NCI-H146 treated with DMSO at 0.1 percent for 48 hours (cell line): ENCODE data around the gene CA9.

Source experiments
- DNase-seq: peaks from one replicate; lab custom pipeline; 2025; ENCODE audit not compliant: unreplicated experiment; lab: John Stamatoyannopoulos, UW

Gene CA9

DNA sequence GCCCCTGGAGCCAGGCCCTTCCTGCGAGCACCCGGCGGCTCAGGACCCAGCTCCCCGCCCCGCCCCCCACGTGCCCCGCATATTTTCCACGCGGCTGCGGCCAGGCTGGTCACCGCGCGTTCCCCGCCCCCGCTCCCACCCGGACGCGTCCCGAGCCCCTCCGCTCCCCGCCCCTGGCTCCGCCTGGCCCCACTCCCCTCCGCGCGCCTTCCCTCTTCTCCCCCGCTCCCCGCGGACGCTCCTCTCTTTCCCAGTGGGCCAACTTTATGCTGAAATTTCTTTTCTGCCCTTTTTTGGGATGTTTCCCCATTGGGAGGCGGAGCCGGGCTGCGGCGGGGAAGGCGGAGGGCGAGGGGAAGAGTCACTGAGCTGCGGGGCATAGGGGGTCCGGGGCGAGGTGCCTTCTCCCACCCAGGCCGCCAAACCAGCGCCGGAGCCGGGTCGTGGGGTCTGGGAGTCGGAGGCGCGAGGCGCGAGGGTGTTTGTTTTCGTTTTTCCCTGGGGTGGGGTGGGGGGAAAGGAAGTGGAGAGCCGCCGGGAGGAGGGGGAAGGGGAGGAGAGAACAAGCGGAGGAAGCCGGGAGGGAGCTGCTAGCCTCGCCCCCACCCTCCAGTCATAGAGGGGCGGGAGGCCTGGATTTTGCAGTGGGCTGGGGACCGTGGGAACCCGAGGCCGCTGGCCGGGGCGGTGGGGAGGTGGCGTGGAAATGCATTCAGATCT is 17.0 kb downstream of the CA9 start:
- DNase-seq: no peak

DNA sequence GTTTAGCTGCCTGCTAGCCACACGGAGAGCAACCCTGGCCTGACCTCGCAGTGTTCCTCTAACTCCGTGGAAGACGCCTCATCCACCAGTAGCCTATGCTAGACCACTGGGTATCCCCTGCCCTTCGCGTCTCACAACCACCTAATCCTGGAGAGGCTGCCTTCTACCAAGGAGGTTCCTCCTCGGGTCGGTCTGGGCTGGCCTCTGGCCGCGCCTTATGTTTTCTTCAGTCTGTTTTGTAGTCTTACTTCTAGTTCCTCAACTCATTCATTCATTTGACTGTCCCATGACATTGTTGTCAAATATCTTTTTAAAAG is 17.6 kb downstream of the CA9 start:
- no peak for DNase-seq

DNA sequence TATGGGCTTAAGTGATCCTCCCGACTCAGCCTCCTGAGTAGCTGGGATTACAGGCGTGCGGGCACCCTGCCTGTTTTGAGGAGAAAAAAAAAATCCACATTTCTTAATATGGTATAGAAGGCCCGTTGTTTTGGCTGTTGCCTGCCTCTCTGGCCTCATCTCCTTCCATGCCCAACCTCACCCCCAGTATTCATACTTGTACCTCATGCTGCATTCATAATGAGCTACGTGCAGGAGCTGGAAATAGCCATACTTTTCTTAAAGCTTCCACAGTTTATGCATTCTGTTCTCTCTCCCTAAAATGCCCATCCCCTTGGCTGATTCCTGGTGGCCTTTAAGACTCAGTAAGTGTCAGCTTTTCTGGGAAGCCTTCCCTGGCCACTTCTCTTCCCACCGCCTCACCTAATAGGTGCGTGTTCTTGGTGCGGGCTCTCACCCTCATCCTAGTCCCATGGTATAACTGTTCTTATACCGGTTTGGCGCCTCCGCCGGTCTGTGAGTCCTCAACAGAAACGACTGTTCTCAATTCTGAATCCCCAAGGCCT is 18.1 kb downstream of the CA9 start:
- DNase-seq: no peak

DNA sequence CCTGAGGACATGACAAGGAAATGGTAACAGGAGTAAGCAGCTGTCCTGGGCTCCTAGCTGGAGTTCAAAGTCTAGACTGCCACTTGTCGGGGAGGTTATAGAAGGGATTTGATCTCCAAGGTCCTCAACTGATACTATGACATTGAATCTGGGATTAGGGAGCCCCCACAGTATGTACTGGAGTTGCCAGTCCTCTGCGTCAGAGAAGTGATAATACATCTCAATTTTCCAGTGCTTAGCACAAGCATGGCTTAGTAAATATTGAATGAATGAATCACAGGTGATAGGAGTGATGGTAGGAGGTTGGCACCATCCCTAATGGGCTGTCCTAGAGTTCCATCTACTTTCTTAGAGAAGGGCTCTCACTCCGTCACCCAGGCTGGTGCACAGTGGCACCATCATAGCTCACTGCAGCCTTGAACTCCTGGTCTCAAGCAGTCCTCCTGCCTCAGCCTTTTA is 22.2 kb downstream of the CA9 start:
- no peak for DNase-seq

DNA sequence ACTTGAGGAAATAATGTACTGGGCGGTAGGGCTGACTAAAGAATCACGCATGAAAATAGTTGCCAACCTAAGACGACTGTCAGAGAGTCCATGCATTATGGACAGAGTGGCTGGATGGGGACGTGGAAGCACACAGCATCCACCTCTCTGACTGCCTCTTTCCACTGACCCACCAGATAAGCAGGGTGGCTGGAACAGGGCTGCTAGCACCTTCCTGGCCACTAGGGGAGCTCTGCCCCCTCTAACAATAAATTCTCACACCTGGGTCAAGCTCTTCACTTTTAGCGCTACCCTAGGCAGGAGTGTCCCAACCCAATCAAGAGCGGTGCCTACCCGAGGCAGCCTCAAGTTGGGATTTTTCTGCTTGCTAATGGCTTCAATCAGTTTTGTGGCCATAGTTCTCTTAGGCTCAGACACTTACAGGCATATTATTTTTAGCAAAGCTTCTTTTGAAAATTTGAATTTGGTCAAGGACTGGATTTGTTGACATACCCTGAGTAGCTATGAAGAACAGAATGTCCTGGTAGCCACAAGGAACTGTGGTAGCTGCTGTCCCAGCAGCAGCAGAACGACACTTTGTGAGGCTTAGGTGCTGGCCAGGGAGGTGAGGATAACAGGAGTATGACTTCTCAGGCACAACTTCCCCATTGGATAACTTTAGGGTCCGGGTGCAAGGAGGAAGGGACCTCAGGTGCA is 22.9 kb downstream of the CA9 start:
- DNase-seq: peak; percentile 23

DNA sequence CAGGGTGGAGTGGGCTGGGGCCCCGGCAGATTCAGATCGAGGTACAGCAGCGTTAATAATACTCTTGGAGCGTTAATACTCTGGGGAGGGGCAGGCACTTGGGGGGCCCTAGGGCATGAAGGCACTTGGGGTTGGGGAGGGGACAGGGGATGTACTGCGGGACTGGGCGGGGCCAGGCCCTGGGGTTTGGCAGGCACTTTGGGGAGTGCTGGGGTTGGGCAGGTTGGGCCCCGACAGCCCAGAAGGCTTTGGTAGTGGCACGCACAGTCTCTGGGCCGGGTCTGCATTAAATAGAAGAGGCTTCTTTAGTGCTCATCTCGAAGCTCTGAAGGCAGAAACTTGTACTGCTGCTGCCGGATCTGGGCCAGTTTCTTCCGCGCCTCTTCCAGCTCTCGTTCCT is 23.8 kb downstream of the CA9 start:
- no peak for DNase-seq

DNA sequence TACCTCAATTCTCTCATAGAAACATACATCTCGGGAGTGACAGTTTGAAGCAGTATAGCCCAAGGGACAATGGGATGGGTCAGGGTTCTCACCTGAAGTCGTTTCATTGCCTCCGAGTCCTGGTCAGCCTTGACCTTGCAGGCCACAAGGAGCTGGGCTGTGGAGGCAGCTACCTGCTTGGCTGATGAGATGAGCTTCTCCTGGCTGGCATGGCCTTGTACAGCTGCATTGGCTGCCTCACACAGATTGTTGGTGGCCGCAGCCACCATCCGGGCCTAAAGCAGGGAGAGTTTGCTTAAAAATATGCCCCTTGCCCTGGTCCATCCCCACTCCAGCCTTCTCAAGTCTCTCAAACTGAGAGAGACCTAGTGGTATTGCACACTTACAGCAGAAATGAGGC is 24.5 kb downstream of the CA9 start:
- DNase-seq: no peak

DNA sequence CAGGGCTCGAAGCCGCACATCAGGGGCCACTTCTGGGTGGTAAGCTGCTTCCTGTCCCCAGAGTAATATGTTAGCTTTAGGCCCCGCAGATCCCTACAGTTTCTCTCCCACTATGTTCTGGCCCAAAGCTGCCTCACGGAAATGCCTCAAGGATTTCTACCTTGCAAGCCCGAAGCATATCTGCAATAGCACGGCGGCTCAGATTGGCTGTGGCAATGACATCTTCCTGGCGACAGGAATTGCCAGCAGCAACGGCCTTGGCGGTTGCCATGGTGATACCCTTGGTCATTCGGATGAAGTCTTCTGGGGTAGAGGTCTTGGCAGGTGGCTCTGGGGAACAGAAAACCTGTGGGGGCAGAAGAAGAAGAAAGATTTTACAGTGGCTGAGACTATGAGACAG is 26.3 kb downstream of the CA9 start:
- no peak for DNase-seq

DNA sequence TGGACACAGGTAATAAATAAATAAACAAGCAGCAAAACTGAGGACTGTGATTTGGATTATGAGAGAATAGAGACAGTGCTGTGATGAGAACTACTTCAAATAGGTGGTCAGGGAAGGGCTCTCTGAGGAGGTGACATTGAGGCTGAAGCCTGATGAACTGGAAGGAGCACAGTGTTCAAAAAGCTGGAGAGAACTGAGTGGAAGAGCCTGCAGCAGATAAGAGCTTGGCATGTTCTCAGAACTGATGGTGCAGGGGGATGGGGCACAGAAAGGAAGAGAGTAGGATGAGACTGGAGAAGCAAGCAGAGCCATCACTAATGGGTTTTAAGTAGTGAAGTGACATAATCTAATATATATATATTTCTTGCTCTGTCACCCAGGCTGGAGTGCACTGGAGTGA is 27.2 kb downstream of the CA9 start:
- DNase-seq: no peak

DNA sequence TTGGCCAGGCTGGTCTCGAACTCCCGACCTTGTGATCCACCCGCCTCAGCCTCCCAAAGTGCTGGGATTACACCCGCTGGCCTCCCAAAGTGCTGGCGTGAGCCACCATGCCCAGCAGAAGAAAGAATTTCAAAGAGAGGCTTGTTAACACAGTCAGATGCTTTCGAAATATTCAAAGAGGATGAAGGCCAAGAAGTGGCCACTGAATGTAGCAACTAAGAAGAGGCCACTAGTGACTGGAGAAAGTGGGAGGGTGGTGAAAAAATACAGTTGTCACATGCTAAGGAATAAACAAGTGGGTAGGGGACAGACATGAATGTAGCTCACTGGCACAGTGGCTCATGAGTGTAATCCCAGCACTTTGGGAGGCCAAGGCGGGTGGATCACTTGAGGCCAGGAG is 29.0 kb downstream of the CA9 start:
- no peak for DNase-seq

DNA sequence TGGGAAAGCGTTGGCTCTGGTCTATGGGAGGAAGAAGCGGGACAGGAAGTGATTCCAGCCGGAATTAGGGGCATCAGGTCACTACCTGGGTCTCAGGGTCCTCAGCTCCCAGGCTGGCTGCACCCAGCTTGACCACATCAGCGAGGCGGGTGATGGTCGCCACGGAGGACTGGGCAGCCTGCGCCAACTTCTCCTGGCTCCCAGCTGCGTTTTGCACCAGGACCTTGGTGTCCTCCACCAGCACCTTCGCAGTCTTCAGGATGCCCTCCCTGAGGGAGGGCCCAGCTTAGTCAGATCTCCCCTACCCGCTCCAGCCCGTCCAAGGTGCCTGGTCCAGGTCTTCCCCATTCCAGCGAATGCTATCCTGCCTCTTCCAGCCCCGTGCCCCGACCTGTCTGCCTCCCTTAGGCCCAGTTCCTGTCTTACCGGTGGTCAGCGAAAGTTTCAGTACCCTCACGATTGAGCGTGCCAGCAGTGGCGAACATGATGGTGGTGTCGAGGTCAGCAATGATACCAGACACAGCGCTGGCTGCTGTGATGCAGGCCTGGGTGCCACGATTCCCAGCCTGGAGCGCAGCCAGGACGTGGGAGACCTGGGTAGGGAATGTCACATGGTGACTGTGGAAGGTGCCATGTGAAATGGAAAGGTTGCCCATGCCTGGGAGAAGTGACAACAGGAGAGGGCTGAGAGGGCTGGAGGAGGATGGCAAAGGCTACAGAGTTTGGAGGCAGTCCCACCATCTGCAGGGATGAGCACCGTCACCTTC is 30.4 kb downstream of the CA9 start:
- no peak for DNase-seq

DNA sequence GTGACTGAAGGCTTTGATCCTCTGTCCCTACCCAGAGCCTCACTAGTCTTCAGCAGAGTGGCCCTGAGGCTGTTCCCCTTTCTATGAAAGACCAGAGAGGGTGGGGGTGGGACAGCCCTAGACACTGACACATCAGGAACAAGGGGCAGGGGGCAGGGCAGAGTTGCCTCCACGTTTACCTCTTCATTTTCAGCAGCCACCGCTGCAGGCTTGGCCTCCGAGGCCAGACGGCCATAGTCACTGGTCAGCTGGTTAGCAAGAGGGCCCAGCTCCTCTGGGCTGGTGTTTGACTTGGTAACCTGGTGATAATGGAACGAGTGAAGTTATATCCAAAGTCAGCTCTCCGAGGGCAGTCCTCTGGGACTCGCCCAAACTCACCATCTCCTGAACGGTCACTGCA is 31.6 kb downstream of the CA9 start:
- no peak for DNase-seq

DNA sequence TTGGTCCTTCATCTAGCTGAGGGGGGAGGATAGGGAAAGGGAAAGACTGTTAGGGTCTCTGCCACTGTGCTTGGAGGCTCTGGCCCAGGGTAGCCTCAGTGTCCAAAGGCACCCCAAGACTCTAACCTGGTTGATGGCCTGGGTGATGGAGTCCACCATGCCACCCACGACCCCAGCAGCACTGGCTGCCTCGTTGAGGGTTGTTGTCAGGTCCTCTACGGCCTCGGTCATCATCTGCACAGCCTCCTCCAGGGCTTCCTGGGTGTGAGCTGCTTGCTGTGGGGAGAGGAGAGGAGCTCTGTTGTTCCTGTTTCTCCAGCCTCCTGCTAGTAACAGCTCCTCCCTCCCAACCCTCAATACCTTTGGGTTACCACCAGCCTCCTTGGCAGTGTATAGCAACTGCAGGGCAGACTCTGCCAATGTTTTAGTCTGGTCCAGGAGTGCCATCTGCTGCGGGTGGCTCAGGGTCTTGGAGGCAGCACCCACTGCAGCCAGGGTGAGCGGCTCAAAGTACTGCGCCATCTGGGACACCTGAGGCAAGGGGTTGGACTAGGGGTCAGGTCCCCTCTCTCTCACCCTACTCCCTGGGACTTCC is 32.2 kb downstream of the CA9 start:
- DNase-seq: no peak

DNA sequence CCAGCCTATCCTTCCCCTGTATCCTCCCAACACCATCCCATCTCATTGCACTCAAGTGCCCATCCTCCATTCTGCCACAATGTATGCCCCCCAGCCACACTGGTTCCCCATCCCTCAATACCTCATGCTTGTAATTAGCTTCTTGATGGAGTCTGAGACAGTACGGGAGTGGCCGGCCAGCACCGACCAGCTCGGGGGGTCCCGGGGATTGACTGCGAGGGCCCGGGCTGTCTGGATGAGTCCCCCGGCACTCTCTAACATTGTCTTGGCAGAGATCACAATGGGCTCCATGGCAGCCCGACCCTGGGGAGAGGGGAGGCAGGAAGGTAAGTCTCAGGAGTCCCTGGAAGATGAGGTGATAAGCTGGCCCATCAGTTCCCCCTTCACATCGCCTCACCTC is 33.2 kb downstream of the CA9 start:
- no peak for DNase-seq

DNA sequence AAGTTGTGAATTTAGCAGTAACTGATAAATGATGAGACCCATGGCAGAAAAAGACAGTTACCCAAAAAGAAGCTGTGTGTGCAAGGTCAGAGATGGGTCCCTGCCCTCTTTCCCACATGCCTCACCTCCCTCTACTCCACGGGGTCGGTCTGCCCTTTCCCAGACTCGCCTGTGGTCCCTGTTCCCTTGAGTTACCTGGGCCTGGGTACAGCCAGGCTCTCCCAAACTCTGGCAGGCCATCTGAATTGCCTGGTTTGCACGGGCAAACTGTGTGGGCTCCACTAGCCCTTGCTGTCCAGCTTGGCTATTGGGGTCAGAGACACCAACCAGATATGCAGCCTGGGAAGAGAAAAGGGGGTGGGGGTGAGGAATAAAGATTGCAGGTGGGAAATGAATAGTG is 34.4 kb downstream of the CA9 start:
- DNase-seq: no peak

DNA sequence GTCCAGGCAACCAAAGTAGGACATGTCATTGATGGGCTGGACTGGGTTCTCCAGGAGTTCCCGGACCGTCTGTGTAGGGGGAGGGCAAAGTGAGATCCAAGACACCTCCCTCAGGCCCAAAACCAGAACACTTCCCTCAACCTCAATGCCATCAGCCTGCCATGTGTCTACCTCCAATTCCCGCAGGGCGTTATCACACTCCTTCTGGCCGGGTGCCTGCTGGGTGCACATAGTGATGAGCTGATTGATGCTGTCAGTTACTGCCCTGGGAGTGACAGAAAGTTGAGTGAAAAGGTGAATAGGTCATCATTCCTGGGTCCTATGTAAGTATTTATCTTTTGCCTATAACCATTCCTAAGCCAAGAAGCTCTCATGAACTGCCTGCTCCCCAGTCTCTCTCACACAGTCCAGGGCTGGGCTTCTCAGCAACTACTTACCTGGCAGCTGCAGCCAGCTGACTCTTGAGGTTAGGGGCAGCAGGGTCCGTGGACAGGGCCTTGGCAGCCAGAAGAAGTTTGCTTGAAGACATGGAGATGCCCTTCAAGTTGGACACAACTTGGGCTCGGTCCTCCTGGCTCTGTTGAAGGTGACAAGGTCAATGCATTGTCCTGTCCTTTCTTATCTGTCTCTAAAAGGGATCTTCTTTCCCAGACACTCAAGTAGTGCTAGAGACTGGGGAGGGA is 37.2 kb downstream of the CA9 start:
- DNase-seq: no peak

DNA sequence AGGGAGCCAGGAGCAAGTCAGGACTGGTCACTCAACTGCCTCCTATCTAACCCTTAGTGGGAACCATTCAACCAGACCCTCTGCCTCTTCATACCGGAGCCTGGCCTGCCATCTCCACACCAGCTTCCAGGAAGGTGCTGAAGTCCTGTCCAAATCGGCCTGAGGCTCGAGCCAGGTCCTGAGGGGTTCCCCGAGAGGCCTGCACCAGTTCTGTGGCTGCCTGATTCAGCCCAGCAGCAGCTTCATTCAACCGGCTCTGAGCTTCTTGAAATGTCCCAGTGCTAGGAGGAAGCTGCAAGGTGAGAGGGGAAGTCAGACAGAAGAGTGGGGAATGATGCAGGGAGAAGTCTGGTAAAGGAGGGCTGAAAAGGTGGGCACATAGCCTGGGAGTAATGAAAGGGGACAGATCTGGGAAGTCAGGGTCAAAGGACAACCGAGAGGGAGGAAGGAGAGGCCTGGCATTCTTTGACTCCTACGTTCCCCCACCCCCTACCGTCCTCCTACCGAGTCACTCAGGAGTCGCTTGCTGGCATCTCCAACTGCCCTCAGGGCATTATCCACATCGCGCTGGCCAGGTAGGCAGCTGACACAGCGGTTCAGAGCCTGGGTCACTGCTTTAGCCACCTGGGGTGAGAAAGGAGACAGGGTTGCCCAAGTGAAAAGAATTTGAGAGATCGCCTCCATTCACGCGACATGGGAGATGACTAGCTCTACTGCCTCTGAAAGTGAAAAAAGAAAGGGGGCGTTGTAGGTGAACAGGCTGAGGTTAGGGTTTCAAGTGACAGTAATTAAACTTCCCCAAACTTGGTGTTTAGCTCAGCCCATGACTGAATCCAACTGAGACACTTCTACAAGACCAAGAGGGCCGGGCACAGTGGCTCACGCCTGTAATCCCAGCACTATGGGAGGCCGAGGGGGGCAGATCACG is 38.0 kb downstream of the CA9 start:
- DNase-seq: no peak

DNA sequence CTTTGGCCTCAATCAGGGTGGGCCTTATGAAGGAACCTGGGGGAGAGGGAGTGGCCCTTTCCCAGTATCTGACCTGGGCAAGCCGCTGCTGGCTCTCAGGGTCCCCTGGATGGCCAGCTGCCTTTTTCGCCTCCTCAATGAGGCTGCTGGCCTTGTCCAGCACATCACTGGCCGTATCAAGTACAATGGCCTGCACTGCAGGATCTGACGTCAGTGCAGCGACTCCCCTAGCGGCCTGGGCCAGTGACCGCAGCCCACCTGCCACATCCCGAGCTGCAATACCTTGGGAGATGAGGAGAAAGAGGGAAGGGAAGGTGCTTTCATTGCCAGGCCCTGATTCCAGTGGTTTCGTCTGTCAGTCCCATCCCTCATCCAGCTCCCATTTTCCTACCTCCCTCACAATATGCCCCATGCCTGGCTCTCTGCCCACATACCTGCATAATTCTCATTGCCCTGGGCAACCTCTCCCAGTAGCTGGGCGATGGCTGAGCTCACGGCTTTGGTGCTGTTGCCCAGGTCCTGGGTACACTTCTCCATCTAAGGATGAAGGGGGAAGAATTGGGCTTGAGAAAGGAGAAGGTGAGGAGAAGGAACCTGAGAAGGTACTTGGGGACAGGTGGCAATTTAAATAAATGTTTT is 39.2 kb downstream of the CA9 start:
- DNase-seq: no peak

DNA sequence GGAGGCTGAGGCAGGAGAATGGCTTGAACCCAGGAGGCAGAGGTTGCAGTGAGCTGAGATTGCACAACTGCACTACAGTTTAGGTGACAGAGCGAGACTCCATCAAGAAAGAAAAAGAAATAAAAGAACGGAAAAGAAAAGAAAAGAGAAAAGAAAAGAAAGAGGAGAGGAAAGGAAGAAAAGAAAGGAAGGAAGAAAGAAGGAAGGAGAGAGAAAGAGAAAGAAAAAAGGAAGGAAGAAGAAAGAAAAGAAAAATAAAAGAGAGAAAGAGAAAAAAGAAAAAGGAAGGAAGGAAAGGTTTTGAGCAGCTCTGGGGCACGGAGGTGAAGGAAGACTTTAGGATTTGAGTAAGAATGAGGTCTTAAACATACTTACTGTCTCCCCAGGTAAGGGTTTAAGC is 39.9 kb downstream of the CA9 start:
- DNase-seq: no peak

DNA sequence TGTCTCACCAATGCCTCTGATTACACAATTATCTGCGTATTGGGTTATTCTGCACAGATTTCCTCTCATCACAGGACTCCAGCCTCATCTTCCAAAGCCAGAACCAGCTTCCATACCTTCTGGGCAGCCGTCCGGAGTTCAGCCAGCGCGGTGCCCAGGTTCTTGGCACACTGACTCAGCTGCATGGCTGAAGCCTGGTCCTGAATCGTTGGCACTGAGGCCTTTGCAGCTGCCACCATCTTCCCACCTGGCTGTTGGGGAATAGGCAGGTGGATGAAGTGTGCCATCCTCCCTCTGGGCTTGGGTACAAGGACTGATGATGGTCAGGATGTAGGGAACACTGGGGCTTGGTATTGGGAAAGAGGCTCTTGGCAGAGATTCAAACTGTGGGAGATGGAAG is 40.4 kb downstream of the CA9 start:
- DNase-seq: no peak
